HepG2 (cell line): ENCODE data around the gene TMBIM6. TPM values are rescaled to one million over a fixed set of nuclear protein-coding genes. Genes with fewer than 3 reads are reported as not detected.

Experiments used
- ATAC-seq: fragments of 200-7000 bp; cut with Tn5 transposase; 3 replicates; pipeline ENCODE4 v1.9.1; 2020; ENCODE audit warnings: mild to moderate bottlenecking, moderate library complexity
- BruUV-seq: library from RNA; stranded (reverse); fragments of 400-500 nt; replicated peaks from 2 replicates; lab custom pipeline; 2021; lab: Mats Ljungman, UMichigan
- CTCF ChIA-PET: fragments of 300-600 bp; formaldehyde crosslinking; extraction: SDS; loops from one replicate; lab custom pipeline; 2021; ENCODE audit warnings: low total read pairs, inconsistent platforms, low intra/inter-chr PET ratio; lab: Yijun Ruan, JAX
- POLR2A ChIA-PET: fragments of 350-600 bp; sonication (Branson Sonifier 250); formaldehyde crosslinking; loops from one replicate; lab custom pipeline; 2020; ENCODE audit warnings: antibody characterized with exemption, inconsistent platforms; lab: Yijun Ruan, JAX
- DNase-seq: peaks from one replicate; pipeline ENCODE4 v3.0.0-alpha.2; 2015; ENCODE audit warnings: low spot score
- FAIRE-seq: peaks from 3 replicates; lab custom pipeline; 2011; peaks lifted over from hg19 to GRCh38; lab: Jason Lieb, UNC
- H2AFZ ChIP-seq: one replicate; pipeline ENCODE4 v1.6.1; 2011; ENCODE audit warnings: low read length, inconsistent platforms
- H3K27ac ChIP-seq: fragments of 300-600 bp; 3 replicates; pipeline ENCODE4 v1.8.0; 2011; ENCODE audit warnings: mixed run types, mild to moderate bottlenecking, mixed read lengths, low read length, inconsistent platforms; ENCODE audit not compliant: insufficient read depth; ENCODE audit errors: extremely low read length
- H3K27me3 ChIP-seq, 2 experiments: fragments of 200-600 bp in 1 of 2; 2 replicates in 1 of 2; 3 replicates in 1 of 2; pipeline versions ENCODE4 v1.6.0 to v1.8.0; 2011; ENCODE audit warnings: low read length in 2 of 2, mild to moderate bottlenecking in 2 of 2, moderate library complexity in 2 of 2, inconsistent platforms in 1 of 2; ENCODE audit not compliant: insufficient read depth in 2 of 2, control insufficient read depth in 1 of 2
- H3K36me3 ChIP-seq, 2 experiments: fragments of 200-600 bp in 1 of 2; replicated peaks in 1 of 2; 2 replicates in 1 of 2; 3 replicates in 1 of 2; pipeline versions ENCODE4 v1.5.1 to v1.8.0; 2011; ENCODE audit warnings: low read length in 2 of 2, inconsistent platforms in 1 of 2; ENCODE audit not compliant: insufficient read depth in 2 of 2, control insufficient read depth in 1 of 2
- H3K4me1 ChIP-seq: 2 replicates; pipeline ENCODE4 v1.5.1; 2012; ENCODE audit warnings: low read length, inconsistent platforms; ENCODE audit not compliant: insufficient read depth
- H3K4me2 ChIP-seq: 2 replicates; pipeline ENCODE4 v1.6.0; 2011; ENCODE audit warnings: low read depth, low read length, inconsistent platforms
- H3K4me3 ChIP-seq, 3 experiments: fragments of 200-600 bp in 1 of 3; sonication (generic), shearing (Covaris generic) in 1 of 3; replicated peaks in 1 of 3; 2 replicates each; pipeline ENCODE4 v1.5.1; 2011 to 2016; ENCODE audit warnings: low read length in 3 of 3, inconsistent platforms in 2 of 3, low read depth in 2 of 3, mild to moderate bottlenecking in 2 of 3, control low read depth in 1 of 3, mixed read lengths in 1 of 3; ENCODE audit not compliant: insufficient read depth in 1 of 3
- H3K79me2 ChIP-seq: one replicate; pipeline ENCODE4 v1.6.1; 2011; ENCODE audit warnings: low read length, inconsistent platforms; ENCODE audit not compliant: insufficient read depth
- H3K9ac ChIP-seq: 2 replicates; pipeline ENCODE4 v1.6.0; 2011; ENCODE audit warnings: mild to moderate bottlenecking, low read depth, low read length, inconsistent platforms; ENCODE audit not compliant: insufficient read depth
- H3K9me3 ChIP-seq: 2 replicates; pipeline ENCODE4 v1.5.1; 2012; ENCODE audit warnings: mild to moderate bottlenecking, low read length
- H4K20me1 ChIP-seq: 2 replicates; pipeline ENCODE4 v1.6.0; 2011; ENCODE audit warnings: inconsistent platforms, mild to moderate bottlenecking, low read length, moderate library complexity; ENCODE audit not compliant: insufficient read depth
- ATF4 ChIP-seq, 2 experiments: fragments of 450-650 bp in 1 of 2; sonication (generic) in 1 of 2; formaldehyde crosslinking; IDR thresholded peaks; 2 replicates each; pipeline versions ENCODE4 v1.5.0 to v1.8.0; 2020 to 2022; ENCODE audit warnings: mild to moderate bottlenecking in 1 of 2, missing genetic modification reagents in 1 of 2
- CCDC6 ChIP-seq: sonication (generic); formaldehyde crosslinking; IDR thresholded peaks from 2 replicates; pipeline ENCODE4 v1.8.1; 2022; ENCODE audit warnings: mild to moderate bottlenecking, missing genetic modification reagents, moderate library complexity
- ESRRA ChIP-seq: sonication (generic); formaldehyde crosslinking; IDR thresholded peaks from 2 replicates; pipeline ENCODE4 v1.5.1; 2020; ENCODE audit warnings: mild to moderate bottlenecking, low read depth, missing genetic modification reagents
- FOXJ3 ChIP-seq: sonication (generic); formaldehyde crosslinking; IDR thresholded peaks from 2 replicates; pipeline ENCODE4 v1.4.0; 2020; ENCODE audit warnings: missing genetic modification reagents, mild to moderate bottlenecking, borderline replicate concordance
- NCOA5 ChIP-seq: sonication (generic); formaldehyde crosslinking; IDR thresholded peaks from 2 replicates; pipeline ENCODE4 v1.4.0; 2020; ENCODE audit warnings: missing genetic modification reagents
- NFE2L1 ChIP-seq: sonication (generic); formaldehyde crosslinking; IDR thresholded peaks from 2 replicates; pipeline ENCODE4 v1.4.0; 2020; ENCODE audit warnings: missing genetic modification reagents, mild to moderate bottlenecking, borderline replicate concordance
- SOX13 ChIP-seq, 3 experiments: fragments of 450-650 bp in 1 of 3; sonication (generic) in 1 of 3; formaldehyde crosslinking in 1 of 3; IDR thresholded peaks in 2 of 3; conservative IDR thresholded peaks in 1 of 3; 2 replicates each; pipeline versions ENCODE4 v1.5.0 to v1.6.1; 2016 to 2020; ENCODE audit warnings: antibody characterized with exemption in 1 of 3, mild to moderate bottlenecking in 1 of 3, missing compliant biosample characterization in 1 of 3, missing genetic modification reagents in 1 of 3, moderate library complexity in 1 of 3
- TCF12 ChIP-seq, 2 experiments: fragments of 450-650 bp in 1 of 2; sonication (generic) in 1 of 2; formaldehyde crosslinking in 1 of 2; IDR thresholded peaks; 2 replicates each; pipeline versions ENCODE4 v1.6.1 to v1.8.0; 2017 to 2022; ENCODE audit warnings: antibody characterized with exemption in 1 of 2, mild to moderate bottlenecking in 1 of 2, missing genetic modification reagents in 1 of 2, moderate library complexity in 1 of 2
- TEAD3 ChIP-seq: optimal IDR thresholded peaks from 2 replicates; pipeline ENCODE3; 2016; ENCODE audit warnings: borderline replicate concordance
- ZNF121 ChIP-seq: sonication (generic); formaldehyde crosslinking; IDR thresholded peaks from 2 replicates; pipeline ENCODE4 v1.5.0; 2020; ENCODE audit warnings: mild to moderate bottlenecking, missing genetic modification reagents
- ZNF317 ChIP-seq: sonication (generic); formaldehyde crosslinking; IDR thresholded peaks from 2 replicates; pipeline ENCODE4 v1.5.0; 2020; ENCODE audit warnings: mild to moderate bottlenecking, missing genetic modification reagents
- ZNF598 ChIP-seq: sonication (generic); formaldehyde crosslinking; IDR thresholded peaks from 2 replicates; pipeline ENCODE4 v1.5.1; 2020; ENCODE audit warnings: mild to moderate bottlenecking, missing genetic modification reagents, borderline replicate concordance
- WGBS: methylation state at CpG from one replicate; pipeline ENCODE4 v1.1.6; 2017; ENCODE audit warnings: low lambda C conversion rate; 5-methylcytosine and 5-hydroxymethylcytosine counted together
- in situ Hi-C: cut with HindIII; loops from 2 replicates; pipeline ENCODE4 v1.10.0; 2017; ENCODE audit warnings: low pct_unique_long_range_greater_than_20kb; ENCODE audit not compliant: extremely low pct_ligation_motif_present
- intact Hi-C: fragments of 100-400 bp; cut with micrococcal nuclease; formaldehyde crosslinking; loops from one replicate; pipeline ENCODE4 v1.10.0; 2022; ENCODE audit not compliant: unreplicated experiment
- polyA plus RNA-seq, 8 experiments: library from polyadenylated mRNA; depleted of rRNA in 3 of 8; stranded (reverse) in 7 of 8; unstranded in 1 of 8; fragments of >200 nt; fragmentation: Illumina TruSeq in 4 of 8; extraction: Trizol in 4 of 8; gene quantifications; 2 replicates each; pipeline versions ENCODE4 v1.2.1 to v1.2.3, GENCODE V29; 2011 to 2016; ENCODE audit warnings: low read depth in 4 of 8, missing spikeins in 1 of 8, mixed read lengths in 1 of 8; ENCODE audit not compliant: insufficient read depth in 1 of 8
- total RNA-seq, 5 experiments: library from RNA; depleted of rRNA; stranded (reverse); fragments of >200 nt; fragmentation: Illumina TruSeq; extraction: Trizol; gene quantifications; 2 replicates each; pipeline ENCODE4 v1.2.3, GENCODE V29; 2016; ENCODE audit warnings: low read depth in 1 of 5

TMBIM6 gene
- total and polyA plus RNA-seq, 2 of the 13 experiments (the other 11 are each of a cell fraction or from before 2014, with no cell fraction given) = 412 to 468 TPM

- DNase-seq (no peak), FAIRE-seq (no peak), ATAC-seq (no peak)
- Histone ChIP-seq H3K27me3 (peaks cover 0 to 3% of the 10 kb centered on the region in 2 experiments; a peak in 1 of 5 replicates), H3K79me2 (no peaks in the 10 kb centered on the region), H3K27ac (no peak overlapping the region), H3K4me2 (no peak overlapping the region), H3K9me3 (no peaks in the 10 kb centered on the region), H4K20me1 (no peaks in the 10 kb centered on the region), H2AFZ (no peak overlapping the region), H3K4me3 (no peak overlapping the region), H3K36me3 (no peaks in the 10 kb centered on the region), H3K4me1 (peaks cover 14% of the 10 kb centered on the region; the same call in 1 of the 2 replicates), H3K9ac (no peak overlapping the region)
- POLR2A ChIA-PET = interaction anchor here (1.2 to 1.7 kb wide), 2 partner anchors 28 to 37 kb away, joined by 3 read pairs; partner anchors contain the start of gene TMBIM6
- TF ChIP-seq NFE2L1 (CRISPR knock-in tag) = no peak
- TF ChIP-seq SOX13 (IDR thresholded peaks at IDR 0.05) = no peak
- no peak for TF ChIP-seq SOX13 (CRISPR knock-in tag; conservative IDR thresholded peaks at IDR 0.05 in 1 of 2, IDR thresholded peaks at IDR 0.05 in 1 of 2)
- no peak for TF ChIP-seq TEAD3 (CRISPR knock-in tag)
- TF ChIP-seq ESRRA (CRISPR knock-in tag) = no peak
- no peak for TF ChIP-seq ATF4 (CRISPR knock-in tag; IDR thresholded peaks at IDR 0.05)
- TF ChIP-seq ZNF598 (CRISPR knock-in tag) = no peak
- no peak for TF ChIP-seq TCF12 (IDR thresholded peaks at IDR 0.05)
- TF ChIP-seq TCF12 (CRISPR knock-in tag; IDR thresholded peaks at IDR 0.05) = no peak
- no peak for TF ChIP-seq CCDC6
- no peak for TF ChIP-seq ZNF317
- TF ChIP-seq FOXJ3 = no peak
- TF ChIP-seq ZNF121 (CRISPR knock-in tag) = no peak
- TF ChIP-seq NCOA5 (CRISPR knock-in tag) = no peak
- no TSS peak for BruUV-seq
- CTCF ChIA-PET = no interaction called here
- intact Hi-C loops = no loop called here
- in situ Hi-C loops = no loop called here
- WGBS = 48% methylated on average over 3 of the region's 3 CpGs
Observed at GRCh38 chr12:49703647-49704137, 37.7 kb upstream of the TMBIM6 start.
